DMS153 (cell line): ENCODE measurements around the gene VPS37C.
"Not testable (repeated sequence)": the region's sequence is repeated elsewhere in the genome, so short reads cannot be mapped to it uniquely, and the experiment has no call there.

Experiments used
- DNase-seq: peaks from one replicate; lab custom pipeline; 2025; lab: John Stamatoyannopoulos, UW

The VPS37C gene

DNA sequence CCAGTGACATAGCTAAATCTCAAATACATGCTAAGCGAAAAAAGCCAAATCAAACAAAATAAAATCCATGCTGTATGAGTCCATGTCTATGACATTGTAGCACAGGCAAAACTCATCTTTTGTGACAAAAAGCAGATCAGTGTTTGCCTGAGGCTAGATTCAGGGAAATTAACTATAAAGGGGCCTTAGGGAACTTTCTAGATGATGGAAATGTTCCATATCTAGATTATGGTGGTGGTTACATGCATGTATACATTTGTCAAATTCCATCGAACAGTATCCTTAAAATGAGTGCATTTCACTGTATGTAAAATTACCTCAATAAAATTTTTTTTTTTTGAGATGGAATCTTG, 44.1 kb downstream of the VPS37C start:
- no peak for DNase-seq

DNA sequence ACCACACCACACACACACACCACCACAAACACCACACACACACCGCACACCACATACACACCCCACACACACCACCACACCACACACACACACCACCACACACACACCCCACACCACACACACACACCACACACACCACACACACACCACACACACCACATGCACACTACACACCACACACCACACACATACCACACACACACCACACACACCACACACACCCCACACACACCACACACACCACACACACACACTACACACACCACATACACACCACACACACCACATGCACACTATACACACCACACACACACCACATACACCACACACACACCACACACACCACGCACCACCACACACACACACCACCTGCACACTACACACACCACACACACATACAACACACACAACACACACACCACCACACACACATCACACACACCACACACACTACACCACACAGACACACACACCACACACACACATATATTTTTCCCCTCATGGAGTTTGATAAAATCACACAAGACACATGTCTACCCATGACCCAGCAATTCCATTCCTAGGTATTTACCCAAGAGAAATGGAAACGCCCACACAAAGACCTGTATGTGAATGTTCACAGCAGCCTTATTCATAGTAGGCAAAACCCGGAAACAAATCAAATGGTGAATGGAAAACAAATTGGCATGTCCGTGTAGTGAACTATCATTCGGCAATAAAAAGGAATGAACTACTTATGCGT, 44.6 kb downstream of the VPS37C start:
- DNase-seq, result no peak

DNA sequence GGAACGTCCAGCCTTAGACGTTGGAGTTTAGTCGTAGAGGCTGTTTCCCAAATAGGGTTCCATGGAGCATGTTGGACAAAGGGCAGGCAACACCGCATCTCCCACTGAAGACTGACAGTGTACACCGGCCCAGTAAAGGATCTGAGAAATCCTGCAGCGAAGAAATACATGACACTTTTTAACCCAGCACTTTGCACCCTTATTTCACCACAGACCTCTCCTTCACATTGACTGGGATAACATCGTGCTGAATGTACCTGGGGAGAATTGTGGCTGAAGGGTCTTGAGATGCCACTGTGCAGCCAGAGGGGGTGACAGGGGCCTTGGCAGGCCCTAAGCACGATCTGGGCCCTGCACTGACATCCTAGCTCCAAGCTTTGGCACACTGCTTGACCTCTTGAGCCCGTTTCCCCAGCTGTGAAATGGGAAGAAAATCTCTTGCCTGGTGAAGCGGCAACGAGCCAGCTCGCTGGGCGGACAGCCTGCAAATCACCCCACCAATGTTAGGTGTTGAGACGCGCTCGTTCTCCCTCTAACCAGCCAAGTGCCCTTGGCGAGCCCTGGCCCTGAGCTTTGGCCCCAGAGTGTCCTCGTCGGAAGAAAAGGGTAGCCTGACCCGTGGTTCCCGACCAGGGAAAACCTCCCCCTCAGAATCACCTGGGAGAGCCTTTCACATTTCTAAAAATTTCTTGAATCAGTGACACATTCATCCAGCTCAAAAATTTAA, 45.6 kb downstream of the VPS37C start:
- no peak for DNase-seq

DNA sequence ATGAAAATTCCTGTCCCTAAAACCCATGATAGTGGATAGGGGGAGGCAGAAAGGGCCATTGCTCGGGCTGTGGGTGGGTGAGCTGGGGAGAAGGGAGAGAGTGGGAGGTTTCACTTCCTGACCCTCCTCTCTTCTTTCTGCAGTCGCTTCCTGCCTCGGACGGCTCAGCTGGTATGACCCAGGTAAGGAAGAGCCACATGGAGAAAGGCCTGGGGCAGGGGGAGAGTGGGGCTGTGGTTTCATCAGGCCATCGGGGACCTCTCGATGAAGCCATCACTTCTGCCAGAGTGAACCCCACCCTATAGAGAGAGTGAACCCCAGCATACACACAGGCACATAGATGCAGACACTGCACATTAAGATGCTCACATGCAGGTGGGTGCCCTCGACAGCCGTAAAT, 46.3 kb downstream of the VPS37C start:
- no peak for DNase-seq

DNA sequence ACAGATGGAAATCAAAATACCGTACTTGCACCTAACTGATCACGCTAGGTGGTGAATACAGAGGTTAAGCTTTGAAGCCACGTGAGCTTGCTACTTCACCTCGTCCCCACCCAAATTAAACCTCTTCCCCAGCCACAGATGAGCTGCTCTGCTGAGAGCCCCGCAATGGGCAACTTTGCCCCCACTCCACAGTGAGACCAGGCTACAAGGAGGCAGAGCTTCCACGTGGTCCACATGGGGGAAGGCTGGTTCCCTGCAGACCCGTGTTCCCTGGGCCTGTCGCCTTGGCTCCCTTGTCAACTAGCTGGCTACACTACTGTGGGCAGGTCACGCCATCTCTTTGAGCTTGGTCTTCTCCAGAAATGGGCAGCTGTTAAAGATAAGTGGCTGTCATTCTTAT, 48.0 kb downstream of the VPS37C start:
- DNase-seq, result no peak

DNA sequence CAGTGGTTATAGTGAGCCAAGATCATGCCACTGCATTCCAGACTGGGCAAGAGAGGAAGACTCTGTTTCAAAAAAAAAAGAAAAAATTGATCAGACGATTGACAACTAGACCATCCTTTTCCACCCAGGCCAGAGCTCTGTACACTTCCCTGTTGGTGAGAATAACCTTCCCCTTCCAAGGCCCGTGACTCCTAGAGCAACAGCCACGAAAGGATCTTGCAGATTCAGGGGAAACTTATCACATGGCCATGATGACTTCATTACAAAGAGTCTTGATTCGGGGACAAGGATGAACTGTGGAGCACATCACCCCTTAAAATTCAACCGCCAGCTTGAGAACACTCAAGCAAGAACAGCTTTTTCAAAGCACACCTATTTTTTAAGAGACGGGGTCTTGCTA, 48.7 kb downstream of the VPS37C start:
- DNase-seq, result no peak

DNA sequence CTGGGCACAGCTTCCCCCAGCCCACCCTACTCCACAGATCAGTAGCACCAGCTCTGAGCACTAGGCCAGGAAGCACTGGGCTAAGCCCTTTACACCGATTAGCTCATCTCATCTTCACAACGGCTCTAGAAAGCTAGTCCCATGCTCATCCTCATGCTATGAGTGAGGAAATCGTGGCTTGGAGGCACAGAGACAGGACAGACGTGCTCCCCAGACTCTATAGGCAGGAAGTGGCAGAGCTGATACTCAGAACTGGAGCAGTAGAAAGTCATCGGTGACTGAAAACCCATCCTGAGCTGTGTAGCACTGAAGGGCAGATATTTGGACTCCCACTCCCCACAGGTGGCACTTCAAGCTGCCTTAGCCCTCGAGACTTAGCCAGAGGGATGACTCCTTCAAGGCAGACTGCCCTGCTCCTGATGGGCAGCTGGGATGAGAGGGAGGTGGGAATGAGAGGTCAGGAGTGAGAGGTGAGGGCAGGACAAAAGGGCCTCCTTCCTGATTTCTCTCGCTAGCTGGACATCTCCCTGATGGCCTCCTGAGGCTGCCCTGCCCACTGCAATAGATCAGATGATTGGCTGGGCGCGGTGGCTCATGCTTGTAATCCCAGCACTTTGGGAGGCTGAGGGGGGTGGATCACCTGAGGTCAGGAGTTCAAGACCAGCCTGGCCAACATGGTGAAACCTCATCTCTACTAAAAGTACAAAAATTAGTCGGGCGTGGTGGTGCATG, 49.3 kb downstream of the VPS37C start:
- no peak for DNase-seq

DNA sequence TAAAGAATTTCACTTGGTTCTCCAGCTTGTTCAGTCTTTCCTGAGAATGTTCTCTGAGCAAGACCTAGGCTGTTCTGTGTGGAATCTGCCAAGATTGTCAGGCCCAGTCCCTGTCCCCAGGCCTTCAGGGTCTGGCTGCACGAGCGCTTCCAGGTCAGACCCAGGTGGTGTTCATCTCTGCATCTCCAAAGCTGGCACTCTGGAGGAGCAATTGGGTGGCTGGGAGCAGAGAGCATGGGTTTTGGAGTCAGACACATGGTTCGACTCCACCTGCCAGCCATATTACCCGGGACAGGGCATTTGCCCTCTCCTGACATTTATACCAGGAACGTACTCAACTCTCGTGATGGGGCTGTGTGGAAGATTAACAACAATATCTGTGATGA, 50.2 kb downstream of the VPS37C start:
- no peak for DNase-seq

DNA sequence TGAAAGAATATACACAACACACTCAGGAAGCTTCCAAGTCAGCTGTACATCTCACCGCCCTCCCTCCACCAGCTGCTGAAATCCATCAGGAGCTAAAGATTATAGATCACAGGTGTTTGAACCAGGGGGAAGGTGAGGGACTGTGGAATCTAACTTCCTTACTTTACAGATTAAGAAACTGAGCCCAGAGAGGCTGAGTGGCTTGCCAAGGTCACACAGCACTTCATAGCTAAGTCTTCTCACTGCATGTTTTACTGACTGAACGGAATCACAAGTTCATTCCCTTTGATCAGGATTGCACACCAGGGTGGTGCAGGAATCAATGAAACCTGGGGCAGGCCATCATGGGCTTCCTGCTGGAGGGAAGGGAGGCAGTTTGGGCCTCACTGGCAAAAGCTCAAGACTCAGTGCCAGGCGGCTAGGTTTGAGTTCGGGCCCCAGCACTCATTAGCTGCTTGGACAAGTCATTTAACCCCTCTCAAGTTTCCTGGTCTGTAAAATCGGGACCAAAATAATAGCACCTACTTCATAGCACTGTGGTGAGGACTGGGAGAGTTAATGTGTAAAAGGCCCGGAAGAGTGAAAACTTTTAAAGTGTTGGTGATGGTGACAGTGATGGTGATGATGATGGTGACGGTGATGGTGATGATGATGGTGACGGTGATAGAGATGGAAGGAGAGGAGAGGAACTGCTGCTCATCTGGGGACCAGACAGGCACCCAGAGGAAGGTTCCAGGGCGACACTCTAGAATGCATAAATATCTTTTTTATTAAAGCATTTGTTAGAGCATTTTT, 50.8 kb downstream of the VPS37C start:
- DNase-seq, result no peak

DNA sequence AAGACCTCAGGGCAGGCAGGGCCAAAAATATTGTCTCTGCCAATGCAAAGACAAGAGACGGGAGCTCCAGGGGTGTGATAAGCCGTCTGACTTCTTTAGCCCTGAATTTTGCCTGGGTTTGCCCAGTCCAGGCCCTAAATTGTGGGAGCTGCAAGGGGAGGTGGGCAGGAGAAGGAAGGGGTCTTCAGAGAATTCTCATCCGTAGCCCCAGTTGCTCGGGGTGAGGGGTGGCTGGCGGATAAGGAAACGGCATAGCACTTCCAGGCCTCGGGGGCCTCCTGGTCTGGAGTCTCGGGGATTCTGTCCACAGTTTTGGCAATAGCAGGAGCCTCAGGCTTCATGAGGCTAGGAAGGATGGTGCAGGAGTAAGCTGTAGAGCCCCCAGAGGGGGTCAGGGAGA, 51.6 kb downstream of the VPS37C start:
- DNase-seq, result no peak

DNA sequence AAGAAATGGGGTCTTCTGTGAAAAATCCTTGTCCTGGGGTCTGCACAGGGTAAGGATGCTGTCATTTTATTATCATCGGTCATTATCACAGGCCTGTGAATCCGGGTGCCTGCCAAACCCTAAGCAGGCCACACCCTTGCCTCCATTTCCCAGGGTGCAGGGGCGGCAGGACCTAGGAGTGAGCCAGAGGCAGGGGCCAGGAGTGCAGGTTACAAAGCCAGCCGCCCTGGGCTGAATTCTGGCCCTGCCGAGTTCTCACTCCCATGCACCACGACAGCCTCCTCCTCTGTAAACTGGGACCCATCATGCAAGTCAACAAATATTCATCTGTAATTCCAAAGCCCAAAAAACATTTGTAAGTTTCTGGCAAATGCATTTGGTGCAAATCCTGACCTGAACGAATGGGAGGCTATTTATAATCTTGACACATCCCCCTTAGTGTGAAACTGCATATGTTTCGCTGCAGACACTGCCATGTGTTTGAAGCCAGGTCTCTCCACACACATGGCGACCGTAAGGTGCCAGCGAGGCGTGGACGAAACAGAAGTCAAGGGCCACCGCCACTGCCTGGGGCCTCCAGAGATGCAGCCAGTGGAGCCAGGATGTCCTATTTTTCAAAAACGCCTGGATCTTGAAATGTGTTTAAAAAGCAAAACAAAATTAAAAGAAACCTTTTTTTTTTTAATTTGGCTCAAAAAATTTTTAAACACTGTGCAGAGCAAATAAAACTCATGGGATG, 52.2 kb downstream of the VPS37C start:
- DNase-seq, result no peak

DNA sequence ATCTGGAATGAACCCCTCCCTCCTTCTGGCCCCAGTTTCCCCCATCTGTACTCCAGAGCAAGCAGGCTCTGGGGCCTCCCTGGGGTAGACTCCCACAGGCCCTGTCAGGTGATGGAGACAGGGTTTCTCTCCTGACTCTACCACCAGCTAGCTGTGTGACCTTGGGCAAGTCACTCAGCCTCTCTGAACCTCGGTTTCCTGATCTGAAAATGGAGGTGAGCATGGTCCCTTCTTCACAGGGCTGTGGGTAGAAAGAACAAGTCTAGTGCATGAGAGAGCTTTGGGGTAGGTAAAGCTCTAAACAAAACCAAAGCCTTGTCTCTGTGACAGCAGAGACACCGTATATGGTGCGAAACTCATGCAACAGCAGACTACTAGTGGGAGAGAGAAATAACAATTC, 53.3 kb downstream of the VPS37C start:
- no peak for DNase-seq

DNA sequence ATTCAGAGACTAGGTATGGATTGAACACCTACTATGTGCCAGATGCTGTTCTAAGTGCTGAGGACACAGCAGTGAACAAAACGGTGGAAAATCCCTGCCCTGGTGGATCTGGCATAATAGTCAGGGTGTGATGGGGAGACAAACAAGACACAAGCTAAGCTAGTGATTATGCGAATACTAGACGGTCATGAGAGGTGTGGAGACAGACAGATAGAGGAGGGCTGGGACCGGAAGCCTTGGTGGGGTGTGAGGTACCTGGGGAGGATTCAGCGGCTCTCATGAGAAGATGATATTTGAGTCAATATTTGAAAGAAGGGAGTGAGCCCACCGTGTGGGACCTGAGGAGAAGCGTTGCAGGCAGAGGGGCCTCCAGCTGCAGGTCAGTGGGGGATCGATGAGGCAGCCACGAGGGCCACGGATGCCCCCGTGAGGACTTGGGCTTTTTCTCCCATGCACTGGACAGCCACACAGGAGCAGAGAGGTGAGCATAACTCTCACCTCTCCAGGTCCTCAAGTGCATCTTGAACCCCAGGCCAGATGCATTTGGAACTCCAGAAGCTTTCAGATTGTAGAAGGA, 54.2 kb downstream of the VPS37C start:
- DNase-seq, result no peak

DNA sequence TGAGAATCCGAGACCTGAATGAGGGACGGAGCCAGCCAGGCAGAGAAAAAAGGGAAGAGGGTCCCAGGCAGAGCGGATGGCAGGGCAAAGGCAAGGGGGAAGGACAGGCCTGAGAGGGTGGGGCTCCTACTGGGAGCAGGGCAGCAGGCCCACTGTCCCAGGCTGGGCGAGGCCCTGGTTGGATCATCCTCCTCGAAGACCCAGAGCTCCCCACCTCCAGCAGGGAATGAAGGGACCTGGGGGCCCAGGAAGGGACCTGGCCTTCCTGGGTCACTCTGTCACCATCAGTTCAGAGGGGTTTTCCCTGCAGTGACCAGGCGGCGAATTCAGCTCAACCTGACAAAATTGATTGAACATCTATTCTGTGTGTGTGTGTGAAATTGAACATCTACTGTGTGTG, 54.9 kb downstream of the VPS37C start:
- DNase-seq, result no peak

DNA sequence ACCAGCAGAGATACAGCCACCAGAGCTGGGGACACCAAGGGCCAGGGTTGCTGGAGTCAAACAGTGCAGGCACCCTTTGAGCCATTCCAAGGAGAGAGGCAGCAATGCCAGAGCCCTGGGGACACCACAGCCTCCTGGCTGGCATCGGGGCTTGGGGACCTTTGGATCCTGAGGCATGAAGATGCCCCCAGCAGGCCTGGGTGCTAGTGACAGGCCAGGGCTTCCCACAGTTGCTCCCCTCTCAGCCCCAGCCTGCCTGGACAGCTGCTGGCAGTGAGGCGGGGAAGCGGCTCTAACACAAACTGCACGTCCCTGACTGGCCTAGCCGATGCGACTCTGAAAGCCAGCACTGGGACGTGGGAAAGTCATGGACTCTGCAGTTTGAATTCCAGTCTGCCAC, 56.3 kb downstream of the VPS37C start:
- DNase-seq, result no peak

DNA sequence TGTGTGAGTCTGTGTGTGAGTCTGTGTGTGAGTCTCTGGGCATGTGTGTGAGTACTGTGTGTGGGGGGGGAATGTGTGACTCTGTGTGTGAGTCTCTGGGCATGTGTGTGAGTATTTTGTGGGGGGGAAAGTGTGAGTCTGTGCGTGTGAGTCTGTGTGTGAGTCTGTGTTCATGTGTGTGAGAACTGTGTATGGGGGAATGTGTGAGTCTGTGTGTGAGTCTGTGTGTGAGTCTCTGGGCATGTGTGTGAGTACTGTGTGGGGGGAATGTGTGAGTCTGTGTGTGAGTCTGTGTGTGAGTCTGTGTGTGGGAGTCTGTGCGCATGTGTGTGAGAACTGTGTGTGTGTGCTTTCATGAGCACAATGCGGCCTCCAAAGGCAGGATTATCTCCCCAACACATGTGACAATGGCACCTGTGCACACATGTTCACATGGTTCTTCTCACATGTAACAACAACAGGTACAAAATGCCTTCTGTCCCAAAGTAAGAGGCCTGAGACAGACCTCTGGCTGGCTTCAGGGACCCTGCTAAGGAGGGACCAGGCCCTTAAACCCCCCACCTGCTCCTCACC, 57.3 kb downstream of the VPS37C start:
- DNase-seq, result no peak

DNA sequence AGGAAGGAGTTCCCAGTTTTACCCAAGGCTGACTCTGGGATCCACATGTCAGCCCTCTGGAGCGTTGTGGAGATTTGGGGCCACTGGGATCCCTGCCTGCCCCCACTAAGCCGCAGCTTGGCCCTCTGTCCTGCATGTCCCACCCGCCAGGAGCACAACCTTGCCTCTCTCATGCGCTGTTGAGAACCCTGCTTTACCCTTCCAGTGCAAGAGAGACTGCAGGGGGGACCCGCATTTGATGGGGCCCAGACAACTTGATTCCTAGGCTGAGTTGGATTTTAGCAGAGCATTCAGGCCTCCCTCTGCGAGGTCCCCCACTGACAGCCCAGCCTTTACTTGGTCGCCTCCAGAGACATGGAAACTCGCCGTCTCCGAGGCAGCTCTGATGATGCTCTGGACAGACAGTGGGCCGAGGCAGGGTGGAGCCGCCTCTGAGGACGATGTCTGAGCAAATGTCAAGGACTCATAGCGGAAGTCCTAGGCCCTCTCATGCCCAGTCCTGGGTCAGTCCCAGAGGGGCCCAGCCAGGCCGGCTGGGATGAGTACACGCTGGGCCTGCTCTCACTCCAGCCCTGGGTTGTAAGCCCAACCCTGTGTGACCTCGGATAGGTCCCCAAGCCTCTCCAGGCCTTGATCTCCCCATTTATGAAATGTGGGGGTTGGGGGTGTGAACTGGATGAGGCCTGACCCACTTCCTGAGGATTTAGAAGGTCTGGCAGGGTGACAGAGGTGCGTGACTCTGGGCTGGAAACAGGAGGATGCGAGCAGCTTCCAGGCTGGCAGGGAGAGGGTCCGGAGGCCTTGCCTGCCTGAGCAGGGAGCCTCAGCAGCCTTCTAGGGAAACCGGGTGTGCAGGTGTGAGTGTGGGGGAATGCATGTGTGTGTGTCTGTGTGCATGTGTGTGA, 58.3 kb downstream of the VPS37C start:
- no peak for DNase-seq

DNA sequence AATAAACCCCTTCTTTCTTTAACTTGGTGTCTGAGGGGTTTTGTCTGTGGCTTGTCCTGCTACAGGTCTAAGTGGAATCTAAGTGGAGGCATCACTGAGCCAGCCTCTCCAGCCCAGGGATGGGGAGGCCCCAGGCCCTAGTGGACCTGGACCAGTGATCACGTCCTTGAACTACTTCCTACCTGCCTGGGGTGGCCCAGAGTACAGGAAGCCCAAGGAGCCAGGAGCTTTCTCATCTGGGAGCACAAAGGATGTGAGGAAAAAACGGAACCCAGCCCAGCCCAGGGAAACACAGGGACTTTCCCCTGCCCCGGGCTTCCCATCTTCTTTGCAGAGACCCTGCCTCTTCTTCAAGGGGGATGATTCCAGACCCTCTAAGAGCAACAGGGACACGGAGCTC, 62.4 kb downstream of the VPS37C start:
- no peak for DNase-seq

DNA sequence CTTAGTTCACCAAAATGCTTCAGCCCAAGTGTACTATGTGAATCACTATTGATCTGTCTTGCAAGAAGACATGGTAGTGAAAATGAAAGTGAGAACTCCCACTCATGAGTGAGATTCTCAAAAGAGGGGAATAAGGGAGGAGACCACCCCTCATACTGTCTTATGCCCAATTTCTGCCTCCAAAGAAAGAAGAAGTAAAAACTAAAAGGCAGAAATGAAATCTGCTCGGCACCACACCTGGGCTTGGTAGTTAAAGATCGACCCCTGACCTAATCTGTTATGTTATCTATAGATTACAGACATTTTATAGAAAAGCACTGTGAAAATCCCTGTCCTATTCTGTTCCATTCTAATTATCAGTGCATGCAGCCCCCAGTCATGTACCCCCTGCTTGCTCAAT, 63.0 kb downstream of the VPS37C start:
- not testable (repeated sequence) for DNase-seq

DNA sequence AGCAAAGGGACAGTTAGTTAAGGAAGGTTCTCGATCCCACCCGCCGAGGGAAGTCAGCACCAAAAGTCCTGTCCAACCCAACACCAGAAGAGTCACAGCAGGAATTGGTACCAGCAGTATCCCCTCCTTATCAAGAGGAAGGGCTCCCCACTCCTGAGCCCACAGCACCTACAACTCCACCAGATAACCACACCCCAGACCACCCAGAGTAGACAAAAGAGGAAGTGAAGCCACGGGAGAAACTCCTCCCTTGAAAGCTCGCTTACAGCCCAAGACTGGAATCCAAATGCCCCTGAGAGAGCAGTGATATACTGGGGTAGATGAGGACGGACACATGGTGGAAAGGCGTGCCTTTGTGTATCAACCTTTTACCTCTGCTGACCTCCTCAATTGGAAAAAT, 66.2 kb downstream of the VPS37C start:
- no peak for DNase-seq
